Activated CD4-positive, alpha-beta T cell treated with anti-CD3 and anti-CD28 coated beads, Interleukin-10, Interleukin-2, amounts not matched to agents 100 ng/mL and 50 ng/mL, durations not matched to agents 16 hours and 8 hours (primary cell): Measurements from ENCODE around the gene CCDC89.

Experiments
- DNase-seq: peaks from one replicate; pipeline ENCODE4 v3.0.0-alpha.2; 2020

CCDC89 gene

DNA sequence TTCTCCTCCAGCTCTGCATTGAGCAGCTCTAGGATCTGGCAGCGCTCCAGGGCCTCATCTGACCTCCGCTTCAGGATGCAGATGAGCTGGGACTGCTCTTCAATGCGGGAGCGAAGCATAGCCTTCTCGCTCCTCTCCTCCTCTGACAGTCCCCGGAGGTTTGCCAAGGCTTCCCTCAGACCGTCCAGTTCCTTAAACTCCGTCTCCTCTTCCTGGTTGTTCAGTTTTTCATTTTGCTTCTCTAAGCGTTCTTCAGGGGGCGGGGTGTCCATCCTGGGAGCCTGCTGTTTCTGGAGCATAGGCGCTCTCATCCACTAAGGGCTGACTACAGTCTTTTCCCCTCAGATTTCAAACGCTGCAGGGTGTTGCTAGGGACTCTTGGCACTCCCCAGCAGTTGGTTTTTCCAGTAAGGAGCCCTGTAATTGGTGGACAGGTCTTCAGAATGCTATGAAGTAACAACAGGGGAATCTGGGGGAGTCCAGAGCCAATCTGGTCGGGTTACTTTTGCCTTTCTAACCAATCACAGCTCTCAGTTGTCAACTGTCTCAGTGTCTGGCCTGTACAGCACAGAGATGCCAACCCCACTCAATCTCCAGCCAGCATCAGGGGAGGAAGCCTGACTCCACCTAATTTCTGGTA lies at the start of gene CCDC89:
Gene CCDC89 (minus strand): TSS at position 376 of the 640 bp plus-strand sequence. CDS start 65 bp downstream, at position 311.
- no peak for DNase-seq

DNA sequence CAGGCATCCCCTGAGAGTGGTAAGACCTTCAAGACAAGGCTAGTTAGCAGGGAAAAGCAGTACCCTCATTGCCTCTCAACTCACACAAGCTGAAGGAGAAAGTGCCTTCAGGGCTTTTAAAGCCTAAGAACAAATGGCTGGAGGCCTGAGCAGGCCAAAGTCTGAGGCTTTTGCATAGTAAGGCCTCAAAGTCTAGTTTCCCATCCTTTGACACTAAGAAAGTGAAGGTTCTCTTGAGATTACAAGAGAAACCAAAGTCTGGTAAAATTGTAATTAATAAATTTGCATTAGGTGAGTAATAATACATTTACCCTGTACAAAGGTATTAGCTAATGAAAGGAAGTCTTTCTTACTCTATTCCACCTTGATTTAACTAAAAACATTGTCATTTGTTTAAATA lies 47.0 kb upstream of the CCDC89 start:
- no peak for DNase-seq

DNA sequence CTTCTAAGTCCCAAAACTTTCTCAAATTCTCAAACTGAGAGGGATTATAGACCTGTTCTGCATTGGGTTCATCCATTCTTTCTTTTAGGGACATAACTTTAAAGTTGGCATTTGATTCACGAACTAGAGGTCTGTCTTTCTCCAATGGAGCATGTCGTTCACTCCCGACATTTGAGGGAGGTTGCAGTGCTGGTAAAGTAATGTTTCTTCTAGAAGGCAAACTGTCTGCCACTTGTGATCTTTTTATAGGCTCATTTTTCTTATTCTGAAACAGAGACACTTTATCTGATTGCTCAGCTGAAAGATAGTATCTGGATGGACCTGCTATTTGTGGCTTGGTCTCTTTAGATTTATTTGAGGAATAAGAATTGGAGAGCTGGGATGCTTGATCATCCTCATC lies 40.4 kb upstream of the CCDC89 start:
- DNase-seq = no peak

DNA sequence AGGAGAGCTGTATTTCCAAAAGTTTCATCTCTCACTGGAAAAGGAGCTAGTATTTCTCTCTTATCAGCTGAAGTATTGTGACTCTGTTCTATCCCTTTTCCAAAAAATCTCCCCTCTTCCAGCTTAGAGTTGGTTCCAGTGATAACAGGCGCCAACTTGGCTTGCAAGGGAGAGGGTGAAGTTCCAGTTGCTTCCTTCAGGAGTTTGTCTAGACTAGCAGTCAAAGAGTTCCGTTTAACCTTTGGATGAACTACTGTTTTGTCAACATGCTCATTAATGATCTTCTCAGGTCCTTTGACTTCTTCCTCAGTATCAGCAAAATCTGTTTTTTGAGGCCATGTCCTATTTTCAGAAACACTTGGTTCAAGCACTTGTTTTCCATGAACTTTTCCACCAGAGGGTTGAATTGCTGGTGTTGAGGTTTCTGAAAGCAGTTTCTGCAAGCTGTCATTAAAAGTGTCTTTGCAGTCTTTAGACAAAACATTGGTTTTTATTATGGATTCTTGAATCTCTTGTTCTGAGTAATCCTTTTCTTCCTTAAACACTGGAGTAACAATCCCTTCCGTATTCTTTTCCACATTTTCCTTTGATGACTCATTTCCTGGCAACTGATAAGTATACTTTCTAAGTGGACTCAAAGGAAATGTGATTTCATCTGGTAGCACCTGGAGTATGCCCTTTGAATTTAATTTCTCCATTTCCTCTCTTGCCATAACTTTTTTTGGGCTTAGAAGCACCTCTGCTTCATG lies 39.7 kb upstream of the CCDC89 start:
- no peak for DNase-seq

DNA sequence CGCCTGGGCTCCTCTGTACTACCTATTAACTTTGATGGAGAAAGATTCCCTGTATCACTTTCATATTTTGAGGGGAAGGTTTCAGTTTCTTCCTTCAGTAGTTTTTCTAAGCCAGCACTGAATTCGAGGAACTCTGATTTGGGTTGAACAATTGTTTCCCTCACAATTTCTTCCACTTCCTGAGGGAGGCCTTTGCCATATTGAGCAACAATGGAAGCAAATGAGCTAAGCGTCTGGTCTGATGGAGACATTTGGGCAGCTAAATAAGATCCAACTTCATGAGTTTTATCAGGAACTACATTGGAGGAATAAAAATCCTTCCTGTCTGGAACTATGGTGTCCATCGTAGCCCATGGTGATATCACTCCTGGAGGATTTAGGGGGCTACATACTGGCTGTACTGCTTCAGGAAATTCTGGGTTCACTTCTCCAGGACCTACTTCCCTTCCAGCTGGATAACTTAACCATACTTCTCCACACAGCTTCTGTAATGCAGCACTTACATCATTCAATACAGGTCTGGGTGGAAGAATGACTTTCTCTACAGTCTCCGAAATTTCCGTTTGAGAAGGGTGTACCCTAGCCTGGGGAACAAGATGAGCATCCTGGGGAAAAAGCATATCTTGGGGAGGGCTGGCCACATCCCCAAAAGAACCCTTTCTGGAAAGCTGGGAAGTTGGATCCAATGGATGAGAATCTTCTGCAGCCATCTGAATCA lies 38.9 kb upstream of the CCDC89 start:
- DNase-seq = no peak

DNA sequence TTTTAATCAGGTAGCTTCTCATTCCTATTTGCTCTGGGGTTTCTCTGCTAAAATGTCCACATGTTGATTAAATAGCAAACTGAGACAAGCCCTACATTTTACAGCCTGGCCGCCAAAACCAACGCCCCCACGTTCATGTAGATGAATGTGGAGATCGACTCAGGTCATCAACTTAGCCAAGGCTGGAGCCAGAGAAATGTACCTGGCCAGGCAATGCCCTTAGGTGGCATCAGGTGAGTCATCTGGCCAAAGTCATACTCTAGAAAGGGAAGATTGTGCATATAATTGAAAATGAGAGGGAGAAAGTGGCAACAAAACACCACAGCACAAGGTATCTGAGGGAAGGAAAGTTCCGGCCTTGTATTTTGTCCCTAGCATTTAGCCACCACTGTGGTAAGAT lies 37.1 kb upstream of the CCDC89 start:
- no peak for DNase-seq

DNA sequence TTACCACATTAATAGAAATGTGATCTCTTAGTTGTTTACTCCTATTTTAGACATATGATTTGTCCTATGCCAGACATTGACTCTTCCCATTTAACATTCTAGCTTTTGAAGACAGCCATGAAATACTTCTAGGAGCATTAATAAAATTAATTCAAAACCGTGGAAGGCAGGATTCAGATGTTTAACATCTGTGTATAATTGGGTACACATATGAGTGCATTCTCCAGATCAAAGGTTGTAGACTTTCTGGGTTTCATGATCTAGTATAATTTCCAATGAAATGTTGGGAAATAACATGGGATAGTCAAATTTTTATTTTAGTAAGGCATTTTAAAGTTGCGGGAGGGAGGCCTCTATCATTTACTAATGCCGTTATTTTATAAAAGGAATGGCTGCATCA lies 35.2 kb upstream of the CCDC89 start:
- DNase-seq = no peak

DNA sequence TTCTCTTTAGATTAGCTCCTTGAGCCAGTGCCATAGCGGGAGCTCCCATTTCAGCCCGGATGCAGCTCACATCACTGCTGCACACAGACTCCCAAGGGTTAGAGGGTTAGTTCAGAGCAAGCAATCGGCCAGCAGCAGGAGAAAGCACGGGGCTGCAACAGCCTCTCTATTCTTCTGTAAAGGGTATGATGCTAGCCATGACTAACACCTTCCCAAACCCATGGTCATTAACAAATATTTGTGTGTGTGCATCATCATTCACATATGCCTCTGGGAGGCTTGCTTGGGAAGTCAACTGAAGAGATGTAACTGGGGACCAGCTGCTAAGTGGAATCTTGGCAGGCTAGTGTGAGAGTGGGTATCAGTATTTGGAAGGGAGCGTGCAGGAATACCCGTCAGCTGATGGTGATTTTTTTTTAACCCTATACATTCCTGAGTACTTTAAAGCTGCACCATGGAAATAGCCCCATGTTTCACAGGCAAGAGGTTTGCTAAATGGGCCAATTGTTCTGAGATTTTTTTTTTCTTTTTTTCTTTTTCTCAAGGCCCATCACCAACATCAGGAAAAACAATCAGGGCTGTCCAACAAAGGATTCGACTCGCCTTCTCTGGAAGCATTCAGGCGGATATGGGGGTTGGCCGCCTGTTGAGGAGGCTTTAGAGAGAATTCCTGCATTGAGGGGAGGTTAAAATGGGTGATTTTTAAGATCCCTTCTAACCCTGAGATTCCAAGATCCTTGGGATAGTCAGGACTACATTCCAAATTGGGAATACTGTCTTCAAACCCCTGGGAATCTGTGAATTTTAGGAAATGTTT lies 33.2 kb upstream of the CCDC89 start:
- DNase-seq = no peak

DNA sequence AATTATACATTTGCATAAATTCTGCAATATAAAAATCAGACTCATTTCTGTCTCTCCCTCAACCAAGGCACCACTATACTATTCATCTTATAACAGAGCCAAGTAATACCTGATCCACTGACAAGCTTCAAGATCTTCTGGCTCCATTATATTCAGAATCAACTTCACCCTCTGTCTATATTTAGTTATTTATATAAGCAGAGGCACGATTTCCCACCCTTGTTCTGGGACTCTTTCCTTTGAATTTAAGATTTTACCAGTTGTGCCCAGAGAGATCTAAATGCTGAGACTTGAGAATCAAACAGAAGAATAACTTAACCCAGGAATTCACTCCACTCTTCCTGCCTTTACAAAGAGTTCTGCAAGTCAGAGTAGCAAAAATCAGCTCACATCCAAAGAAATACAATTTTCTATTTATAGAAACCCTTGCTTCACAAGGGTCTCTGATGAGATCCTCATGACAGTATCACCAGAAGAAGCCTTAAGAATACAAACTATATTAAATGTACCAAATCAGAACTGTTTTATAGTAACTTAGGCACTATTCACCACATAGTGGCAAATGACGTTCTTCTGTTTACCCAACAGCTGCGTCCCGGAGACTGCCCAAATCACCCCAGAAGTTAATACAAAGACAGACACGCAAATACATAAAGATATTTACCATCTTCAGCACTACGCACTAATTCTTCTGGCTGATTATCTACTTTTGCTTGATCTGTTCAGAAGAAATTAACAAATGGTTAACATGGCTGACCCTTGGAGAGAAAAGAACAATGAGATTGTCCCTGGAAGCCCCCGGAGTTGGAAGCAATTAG lies 32.3 kb upstream of the CCDC89 start:
- no peak for DNase-seq

DNA sequence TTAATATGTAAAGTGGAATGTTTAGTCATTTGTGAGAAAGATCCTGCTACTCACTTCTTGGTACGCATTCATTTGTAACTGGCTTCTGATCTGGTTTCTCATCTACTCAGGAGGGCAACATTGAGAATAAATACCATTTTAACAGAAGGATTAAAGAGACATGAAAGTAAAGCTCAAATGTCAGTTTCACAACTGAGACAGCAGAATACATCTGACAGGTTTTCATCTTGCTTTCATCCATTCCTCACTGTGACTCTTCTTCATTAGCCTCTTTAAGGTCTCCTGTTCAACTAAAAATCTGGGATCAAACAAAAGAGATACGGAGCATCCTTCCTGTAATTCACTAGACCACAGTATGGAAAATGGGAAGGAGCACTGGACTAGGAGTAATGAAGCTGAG lies 31.4 kb upstream of the CCDC89 start:
- no peak for DNase-seq

DNA sequence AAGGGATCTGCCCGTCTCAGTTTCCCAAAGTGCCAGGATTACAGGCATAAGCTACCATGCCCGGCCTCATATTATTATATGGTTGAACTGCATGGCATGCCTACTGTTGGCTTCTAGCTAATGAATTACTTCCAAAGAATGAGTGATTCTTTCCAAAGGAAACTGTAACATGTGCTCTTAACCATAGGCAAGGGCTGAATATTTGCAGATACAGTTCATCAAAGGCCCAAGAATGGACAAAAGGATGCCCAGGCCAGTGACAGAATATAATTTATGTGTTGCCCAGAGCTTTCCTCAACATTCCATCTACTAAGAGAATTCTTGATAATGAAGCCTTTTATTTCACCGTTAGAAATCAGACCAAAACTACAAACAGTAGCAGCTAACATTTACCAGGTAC lies 27.0 kb upstream of the CCDC89 start:
- no peak for DNase-seq

DNA sequence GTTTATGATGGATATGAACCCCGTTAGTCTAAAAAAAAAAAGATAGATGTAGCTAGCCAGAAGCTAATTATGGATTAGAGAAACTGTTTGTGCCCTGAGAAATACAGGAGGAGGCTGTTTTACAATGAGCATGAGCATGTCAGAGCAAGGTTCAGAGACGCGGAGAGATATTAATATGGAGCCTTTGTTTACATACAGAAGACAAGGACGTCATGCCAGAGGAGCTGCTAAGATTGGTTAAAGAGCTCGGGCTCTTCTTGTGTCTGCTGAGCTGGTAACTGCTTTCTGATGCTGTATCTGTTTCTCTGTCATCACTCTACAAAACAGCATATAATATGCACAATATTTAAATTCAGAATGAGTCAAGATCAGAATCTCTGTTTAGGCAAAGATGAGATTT lies 24.9 kb upstream of the CCDC89 start:
- no peak for DNase-seq

DNA sequence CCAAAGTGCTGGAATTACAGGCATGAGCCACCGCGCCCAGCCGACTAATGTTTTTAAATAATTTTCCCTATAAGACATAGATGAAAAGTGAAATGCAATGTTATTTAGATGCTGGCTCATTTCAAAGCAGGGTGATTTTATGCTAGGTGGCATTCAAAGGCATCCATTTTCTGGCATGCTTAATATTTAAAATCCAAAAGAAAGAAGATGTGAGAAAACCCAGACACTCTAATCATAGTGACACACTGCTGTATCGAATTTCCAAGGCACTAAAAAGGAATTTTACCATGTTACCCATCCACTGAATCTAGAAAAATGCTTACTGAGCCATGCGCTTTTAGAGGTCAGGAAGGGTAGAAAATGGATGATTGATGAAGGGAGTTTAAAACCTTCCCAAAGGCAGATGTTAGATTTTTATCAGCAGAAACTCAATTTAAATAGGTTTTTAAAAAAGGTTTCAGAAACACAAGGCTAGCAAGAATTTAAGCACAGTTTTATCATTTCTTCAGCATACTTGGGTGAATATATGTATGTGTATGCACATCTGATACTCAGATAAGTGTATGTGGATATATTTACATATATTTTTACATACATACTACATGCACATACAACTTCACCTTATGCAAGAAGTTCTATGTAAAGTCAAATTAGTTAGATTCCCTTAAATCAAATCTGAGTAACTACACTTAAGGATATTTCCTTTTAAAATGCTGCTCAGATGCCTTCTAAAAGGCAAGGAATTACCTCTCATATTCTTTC lies 24.1 kb upstream of the CCDC89 start:
- DNase-seq = no peak

DNA sequence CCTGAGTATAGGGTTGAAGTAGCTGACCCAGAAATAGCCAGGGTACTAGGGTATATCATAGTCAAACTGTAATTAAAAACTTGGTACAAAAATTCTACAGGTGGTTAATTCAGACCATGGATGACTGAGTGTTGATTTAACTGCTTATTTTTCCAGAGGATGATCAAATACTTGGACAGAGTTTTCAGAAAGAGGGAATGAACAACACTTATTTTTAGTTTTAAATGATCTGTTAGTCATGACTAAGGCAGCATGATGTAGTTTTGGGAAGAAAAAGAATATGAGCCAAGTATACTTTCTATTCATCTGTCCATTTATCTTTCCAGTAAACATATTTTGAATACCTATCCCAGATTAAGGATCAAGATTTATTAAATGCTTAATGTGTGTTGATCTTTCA lies 19.8 kb upstream of the CCDC89 start:
- no peak for DNase-seq

DNA sequence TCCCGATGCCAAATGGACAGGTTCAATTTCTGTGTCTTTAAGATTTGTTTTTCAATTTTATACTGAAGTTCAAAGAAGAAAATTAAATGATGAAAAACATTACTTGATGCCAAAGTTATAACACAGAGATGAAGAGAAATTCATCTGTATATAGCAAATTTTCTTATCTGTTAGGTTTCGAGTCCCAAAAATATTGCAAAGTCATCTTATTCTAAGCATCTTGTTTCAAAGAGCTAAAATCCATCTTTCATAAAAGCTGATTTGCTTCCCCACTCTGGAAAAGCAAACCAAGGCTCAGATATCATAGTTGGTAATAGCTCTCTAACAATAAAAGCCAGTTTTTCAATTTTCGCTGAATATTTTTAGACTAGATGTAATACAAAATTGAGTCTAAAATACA lies 19.0 kb upstream of the CCDC89 start:
- no peak for DNase-seq

DNA sequence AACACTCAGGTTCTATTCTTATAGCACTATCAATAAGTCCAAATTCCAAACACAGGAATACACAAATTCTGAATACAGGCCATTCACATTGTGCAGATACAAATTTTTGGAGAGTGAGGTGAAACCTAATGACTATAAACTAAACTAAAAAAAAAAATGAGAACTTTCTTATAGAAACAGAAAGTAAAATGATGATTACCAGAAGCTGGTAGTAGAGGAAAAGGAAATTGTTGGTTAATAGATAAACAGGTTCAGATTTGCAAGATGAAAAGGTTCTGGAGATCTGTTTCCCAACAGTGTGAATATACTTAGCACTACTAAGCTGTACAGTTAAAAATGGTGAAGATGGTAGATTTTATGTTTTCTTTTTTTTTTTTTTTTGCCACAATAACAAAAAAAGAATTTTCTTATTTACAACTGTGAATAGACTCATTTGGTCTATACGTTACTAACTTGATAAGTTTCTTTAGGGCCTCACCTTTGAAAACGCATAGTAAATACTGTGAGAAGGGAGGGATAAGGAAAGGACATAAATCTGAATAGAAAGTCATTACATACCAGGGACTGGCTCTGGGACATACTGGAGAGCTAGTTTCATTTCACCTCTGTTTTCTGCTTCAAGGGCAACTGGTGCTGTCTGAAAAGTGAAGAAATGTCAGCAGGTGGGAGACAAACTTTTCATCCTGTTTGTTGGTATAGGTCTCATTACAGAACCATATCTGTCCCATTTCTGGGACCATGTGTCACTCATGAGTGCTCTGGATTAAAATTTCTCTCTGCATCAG lies 14.2 kb upstream of the CCDC89 start:
- DNase-seq = peak; percentile 35

DNA sequence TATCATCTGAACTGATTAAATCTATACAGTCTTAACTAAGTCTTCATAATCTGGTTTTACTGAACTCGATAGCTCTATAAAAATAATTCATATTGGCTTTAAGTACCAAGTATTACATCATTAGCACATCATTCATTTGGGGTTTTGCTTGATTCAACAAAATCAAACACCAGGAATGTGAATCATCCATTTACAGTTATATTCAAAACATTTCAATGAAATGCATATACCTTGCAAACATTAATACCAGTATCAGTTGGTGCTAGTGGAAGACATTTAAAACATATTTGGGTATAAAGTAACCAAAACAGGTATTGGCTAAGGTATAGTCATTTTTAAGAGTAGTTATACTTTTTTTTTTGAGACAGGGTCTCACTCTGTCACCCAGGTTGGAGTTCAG lies 12.2 kb upstream of the CCDC89 start:
- DNase-seq = no peak

DNA sequence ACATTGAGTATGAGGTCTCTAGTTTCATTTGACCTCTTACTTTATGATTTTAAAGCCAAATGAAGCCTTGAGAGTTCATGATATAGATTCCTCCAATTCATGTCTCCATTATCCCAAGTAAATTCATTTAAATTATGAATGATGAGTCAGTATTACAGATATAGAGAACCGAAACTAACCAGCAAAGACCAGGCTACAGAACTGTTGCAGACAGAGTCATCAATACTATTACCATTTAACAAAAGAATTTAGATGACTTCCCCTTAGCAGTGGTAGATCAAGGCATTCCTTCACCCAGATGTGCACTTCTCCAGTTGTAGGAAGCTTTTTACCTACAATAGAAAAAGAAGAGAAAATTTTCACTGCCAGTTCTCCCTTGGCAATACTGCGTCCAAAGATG lies 11.8 kb upstream of the CCDC89 start:
- DNase-seq = no peak

DNA sequence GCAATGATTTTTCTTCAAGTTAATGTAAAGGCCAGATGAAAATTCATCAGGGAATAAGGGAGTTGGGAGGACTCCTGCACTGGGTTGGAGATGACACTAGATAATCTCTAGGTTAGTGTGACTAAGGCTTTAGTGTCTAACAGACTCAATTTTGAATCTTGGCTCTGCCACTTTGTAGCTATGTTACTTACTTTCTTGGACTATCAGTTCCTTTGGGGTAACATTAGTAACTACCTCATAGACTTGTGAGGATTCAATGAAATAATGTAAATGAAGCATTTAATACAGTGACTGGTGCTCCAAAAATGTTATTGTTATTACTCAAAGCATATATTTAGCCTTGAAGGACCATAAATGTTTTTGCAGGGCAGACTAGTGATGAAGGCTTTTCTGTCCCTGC lies 9.6 kb upstream of the CCDC89 start:
- DNase-seq = no peak

DNA sequence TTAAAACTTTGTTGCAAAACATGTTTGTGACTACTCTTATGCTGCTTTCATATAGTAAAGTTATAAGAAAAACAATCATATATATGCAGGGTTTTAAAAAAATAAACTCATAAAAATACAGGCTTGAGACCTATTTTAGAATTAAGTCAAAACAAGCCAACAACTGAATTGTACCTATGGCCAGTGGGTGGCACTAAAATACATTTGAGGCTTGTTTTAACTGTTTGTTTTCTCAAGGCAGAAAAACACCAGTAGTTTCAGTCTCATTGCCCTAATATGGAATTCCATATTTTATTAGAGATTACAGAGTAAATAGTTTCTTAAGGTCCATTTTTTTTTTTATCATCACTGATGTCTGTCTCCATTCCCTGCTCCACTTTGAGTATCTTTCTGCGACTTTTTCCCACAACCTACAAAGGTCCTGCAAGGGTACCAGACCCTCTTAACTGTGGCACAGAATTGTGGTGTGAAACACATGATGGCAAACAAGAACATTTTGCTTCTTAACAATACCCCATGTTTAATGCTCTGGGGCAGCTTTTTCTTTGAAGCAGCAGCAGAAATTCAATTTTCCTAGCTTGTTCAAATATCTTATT lies 8.5 kb upstream of the CCDC89 start:
- peak; percentile 45 for DNase-seq
